Stomach (tissue), 4 donors: ENCODE measurements around the gene SPDYE6.

Experiments
- POLR2A ChIP-seq, 4 donors: fragments of 450-650 bp; IDR thresholded peaks; one replicate each; pipeline ENCODE4 v1.6.1; 2016; ENCODE audit warnings: antibody characterized with exemption in 4 of 4, control low read depth in 2 of 4, mild to moderate bottlenecking in 1 of 4, moderate library complexity in 1 of 4
- POLR2AphosphoS5 ChIP-seq, 3 donors: sonication (generic); formaldehyde crosslinking; IDR thresholded peaks; one replicate each; pipeline ENCODE4 v1.6.1; 2016; ENCODE audit warnings: antibody characterized with exemption in 3 of 3
- TF ChIP-seq, protein P1 (sequence below), 7 experiments: fragments of 450-650 bp in 4 of 7; fragments of 200-600 bp in 3 of 7; sonication (generic) in 3 of 7; IDR thresholded peaks; one replicate each; pipeline ENCODE4 v1.5.1; 2016 to 2019; ENCODE audit warnings: antibody characterized with exemption in 7 of 7, control low read depth in 2 of 7, mild to moderate bottlenecking in 1 of 7

DNA sequence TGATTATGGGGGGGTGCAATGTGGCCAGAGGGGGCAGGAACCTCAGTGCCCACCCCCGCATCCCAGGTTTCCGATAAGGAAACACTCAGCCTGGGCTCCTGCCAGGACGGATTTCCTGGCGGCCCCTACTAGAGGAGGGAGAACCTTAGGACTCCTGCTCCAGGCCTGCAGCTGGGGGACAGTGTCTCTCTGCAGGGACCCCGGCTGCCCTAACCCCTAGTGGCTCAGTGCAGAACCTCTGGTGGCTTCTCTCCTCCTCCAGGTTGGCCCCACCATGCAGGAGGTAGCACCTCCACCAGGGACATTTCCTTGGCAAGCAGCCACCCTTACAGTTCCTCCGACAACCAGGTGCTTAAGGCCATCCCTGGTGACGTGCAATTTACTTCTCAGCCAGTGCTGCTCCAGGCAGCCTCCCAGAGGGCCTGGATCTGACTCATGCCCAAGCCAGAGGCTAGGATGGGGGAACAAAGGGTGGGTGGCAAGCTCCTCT is 37.7 kb downstream of the SPDYE6 start:
- TF ChIP-seq POLR2A (IDR thresholded peaks at IDR 0.05) (no peak), POLR2AphosphoS5 (IDR thresholded peaks at IDR 0.05) (no peak)
- TF ChIP-seq, protein P1, sequence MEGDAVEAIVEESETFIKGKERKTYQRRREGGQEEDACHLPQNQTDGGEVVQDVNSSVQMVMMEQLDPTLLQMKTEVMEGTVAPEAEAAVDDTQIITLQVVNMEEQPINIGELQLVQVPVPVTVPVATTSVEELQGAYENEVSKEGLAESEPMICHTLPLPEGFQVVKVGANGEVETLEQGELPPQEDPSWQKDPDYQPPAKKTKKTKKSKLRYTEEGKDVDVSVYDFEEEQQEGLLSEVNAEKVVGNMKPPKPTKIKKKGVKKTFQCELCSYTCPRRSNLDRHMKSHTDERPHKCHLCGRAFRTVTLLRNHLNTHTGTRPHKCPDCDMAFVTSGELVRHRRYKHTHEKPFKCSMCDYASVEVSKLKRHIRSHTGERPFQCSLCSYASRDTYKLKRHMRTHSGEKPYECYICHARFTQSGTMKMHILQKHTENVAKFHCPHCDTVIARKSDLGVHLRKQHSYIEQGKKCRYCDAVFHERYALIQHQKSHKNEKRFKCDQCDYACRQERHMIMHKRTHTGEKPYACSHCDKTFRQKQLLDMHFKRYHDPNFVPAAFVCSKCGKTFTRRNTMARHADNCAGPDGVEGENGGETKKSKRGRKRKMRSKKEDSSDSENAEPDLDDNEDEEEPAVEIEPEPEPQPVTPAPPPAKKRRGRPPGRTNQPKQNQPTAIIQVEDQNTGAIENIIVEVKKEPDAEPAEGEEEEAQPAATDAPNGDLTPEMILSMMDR (IDR thresholded peaks at IDR 0.05) = no peak
